GM18511 (cell line): ENCODE measurements around the gene LRRN2.

Source experiments
- ATAC-seq: cut with Tn5 transposase; IDR thresholded peaks from one replicate; pipeline ENCODE4 v1.9.1; 2021; ENCODE audit warnings: mild to moderate bottlenecking, moderate library complexity; ENCODE audit not compliant: unreplicated experiment

The LRRN2 gene

DNA sequence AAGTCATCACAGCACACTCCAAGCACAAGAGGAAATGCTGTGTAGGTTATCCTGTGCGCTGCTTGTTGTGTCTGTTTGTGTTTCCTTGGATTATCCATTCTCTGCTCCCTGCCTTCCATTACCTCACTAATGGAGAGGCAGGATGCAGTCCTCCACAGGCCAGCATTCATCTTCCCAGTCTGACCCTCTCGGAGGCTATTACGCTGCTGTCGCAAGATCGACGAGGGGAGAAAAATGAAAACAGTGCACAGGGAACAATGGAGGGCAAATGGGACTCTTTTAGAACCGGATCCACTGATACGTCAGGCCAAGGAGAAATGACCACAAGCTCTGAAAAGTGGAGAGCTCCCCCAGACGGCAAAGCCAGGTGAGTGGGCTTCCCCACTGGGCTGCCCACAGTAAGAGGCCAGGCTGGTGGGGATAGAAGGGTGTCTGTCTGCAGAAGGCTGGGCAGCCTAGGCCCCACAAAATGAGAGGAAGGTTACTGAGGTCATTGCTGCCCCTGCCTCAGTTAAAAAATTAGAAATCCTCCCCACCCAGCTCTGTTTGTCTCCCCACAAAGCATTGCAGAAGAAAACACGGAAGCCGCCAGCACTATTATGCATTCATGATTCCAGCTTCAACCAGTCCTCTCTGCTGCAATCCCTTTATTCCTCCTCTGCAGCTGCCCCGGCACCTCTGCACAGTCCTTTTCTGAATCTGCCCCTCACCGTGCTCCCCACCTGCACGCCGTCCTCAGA lies 21.7 kb downstream of the LRRN2 start:
- no peak for ATAC-seq

DNA sequence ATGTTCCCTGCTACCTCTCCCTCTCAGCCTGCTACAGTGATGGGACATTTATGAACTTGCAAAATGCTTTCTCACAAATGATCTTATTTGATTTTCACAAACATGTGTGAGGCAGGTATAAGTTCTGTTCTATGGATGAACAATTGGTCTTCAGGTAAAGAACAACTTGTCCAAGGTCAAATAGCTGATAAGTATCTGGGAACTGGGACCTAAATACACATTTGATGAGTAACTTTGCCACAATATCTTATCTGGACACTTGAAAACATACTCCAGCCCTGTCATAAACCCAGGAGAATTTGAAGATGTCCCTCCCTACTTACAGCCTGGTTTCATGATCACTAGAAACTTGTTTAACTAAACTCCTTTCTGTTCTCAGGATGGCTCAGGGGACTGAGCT lies 23.0 kb downstream of the LRRN2 start:
- ATAC-seq, result no peak

DNA sequence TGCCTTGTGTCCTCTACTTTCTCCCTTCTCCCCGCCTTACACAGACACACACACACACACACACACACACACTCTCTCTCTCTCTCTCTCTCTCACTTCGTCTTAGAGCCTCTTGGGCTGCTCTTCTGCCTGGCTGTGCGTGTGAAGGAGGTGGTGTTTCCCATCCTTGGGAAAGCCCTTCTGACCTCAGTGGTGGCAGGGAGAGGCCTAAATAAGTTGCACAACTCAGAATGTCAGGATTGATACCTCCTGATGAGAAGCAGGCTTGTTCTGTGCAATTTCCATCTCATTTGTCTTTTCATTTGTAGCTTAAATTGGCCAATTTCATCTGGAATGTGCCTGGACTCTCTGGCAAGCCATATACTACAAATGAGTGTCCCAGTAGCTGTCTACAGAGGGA lies 25.0 kb downstream of the LRRN2 start:
- no peak for ATAC-seq

DNA sequence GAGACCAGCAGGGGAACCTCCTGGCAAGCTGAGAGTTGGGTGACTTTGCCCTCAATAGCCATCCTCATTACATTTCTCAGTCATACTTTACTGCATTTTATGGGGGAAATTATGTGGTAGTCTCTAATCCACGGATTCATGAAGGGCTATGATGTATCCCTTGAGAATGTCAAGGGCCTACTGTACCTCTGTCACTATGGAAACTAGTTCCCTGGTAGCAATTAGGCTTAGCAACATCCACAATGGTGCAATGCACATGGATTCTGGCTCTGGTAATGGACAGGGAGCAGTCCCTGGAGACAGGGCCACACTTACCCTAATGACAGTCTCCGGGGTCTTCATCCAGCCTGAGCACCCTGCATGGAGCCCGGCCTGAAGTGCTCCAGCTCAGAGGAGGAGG lies 26.5 kb downstream of the LRRN2 start:
- no peak for ATAC-seq

DNA sequence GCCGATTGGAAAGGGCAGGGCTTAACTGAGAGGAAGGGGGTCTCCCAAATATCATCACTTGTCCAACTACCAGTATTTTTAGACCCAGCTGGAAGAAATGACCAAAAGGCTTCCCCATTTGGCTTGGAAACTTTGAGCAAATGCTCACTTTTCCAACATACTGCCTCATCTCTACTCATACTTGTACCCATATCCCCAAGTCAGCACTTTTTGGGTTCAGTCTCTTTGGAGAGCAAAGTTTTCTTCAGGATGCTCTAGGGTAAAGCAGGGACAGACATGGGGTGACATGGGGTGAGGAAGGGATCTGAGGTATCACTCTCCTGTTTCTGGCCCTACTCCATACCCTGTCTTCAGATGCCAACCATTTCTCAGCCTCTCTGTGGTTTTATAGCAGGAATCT lies 27.2 kb downstream of the LRRN2 start:
- ATAC-seq, result no peak

DNA sequence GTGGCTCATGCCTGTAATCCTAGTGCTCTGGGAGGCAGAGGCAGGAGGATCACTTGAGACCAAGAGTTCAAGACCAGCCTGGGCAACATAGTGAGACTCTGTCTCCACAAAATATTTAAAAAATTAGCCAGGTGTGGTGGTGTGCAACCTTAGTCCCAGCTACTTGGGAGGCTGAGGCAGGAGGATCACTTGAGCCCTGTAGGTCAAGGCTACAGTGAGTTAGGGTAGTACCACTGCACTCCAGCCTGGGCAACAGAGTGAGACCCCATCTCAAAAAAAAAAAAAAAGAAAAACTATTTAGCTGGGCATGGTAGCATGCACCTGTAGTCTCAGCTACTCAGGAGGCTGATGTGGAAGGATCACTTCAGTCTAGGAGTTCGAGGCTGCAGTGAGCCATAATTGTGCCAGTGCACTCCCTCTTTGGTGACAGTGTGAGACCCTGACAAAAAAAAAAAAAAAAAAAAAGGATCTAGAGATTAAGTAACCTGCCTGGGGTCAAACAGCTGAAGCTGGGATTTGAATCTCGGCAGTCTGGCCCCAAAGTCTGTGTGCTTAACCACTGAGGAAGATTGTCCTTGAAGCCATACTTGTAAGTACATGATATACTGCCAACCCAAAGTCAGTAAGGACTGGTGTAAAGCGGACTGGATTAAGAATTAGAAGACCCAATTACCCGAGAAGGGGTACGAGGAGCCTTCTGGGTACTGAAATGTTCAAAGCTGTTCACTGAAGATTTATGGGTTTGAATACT lies 31.8 kb downstream of the LRRN2 start:
- ATAC-seq, result no peak

DNA sequence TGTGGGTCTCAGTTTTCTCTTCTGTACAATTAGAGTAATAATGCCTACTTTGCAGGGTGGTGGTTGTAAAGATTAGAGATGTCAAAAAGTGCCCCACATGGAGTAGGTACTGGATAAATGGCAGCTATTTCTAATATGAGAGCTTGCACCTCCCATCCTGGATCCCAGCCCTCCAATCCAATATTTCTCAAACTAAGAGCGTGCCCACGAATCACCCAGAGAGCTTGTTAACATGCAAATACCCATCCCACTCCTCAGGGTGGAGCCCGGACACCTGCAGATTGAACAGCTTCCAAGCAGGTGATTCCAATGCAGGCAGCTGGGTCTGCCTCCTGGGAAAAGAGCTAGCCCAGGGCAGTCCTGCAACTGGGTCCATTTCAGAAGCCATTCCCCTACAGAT lies 33.0 kb downstream of the LRRN2 start:
- no peak for ATAC-seq

DNA sequence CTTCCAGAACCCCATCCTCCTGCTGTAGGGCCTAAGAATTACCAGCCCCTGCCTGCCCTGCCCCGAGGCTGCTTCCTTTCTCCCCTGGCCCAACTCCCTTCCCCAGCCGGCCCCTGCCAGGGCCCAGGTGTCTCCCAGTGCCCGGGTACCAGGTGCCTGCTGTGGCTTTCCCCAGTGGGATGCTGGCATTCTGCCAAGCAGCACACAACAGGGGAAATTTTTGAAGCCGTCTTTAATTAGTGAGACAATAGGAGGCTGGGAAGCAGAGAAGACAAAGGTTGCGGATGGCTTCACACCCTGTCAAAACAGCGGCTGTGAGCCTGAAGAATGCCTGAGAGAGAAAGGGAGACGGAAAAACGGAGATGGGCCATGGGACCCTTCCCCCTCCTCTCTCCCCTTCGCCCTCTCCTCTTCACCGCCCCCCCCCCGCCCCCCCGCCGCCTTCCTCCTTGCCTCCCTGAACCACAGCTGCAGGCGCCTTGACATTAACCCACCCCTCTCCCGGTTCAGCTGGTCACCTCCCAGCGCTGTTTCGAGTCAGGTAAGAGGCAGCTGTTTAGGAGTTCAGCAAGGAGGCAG lies 33.6 kb downstream of the LRRN2 start:
- ATAC-seq, result no peak

DNA sequence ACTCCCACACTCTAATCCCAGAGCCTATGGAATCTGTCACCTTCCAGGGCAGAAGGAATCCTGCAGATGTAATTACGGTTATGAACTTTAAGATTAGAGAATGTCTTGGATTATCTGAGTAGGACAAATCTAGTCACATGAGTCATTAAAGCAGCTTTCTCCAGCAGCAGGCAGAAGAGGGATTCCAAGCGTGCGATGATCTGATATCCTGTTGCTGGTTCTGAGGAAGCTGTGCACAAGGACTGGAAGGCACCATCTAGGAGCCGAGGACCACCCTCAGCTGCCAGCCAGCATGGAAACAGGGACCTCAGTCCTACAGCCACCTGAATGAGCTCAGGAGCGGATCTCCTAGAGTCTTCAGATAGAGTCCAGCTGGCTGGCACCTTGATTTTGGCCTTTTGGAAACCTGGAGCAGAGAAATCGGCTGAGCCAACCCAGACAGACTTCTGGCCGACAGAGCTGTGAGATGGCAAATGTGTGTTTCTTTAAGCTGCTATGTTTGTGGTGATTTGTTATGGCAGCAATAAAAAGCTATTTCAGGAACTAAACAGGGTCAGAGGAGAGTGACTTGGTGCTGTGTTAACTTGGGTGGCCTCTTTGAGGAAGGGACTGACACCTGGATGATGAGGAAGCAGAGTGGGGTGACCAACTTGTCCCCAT lies 34.5 kb downstream of the LRRN2 start:
- ATAC-seq, result no peak

DNA sequence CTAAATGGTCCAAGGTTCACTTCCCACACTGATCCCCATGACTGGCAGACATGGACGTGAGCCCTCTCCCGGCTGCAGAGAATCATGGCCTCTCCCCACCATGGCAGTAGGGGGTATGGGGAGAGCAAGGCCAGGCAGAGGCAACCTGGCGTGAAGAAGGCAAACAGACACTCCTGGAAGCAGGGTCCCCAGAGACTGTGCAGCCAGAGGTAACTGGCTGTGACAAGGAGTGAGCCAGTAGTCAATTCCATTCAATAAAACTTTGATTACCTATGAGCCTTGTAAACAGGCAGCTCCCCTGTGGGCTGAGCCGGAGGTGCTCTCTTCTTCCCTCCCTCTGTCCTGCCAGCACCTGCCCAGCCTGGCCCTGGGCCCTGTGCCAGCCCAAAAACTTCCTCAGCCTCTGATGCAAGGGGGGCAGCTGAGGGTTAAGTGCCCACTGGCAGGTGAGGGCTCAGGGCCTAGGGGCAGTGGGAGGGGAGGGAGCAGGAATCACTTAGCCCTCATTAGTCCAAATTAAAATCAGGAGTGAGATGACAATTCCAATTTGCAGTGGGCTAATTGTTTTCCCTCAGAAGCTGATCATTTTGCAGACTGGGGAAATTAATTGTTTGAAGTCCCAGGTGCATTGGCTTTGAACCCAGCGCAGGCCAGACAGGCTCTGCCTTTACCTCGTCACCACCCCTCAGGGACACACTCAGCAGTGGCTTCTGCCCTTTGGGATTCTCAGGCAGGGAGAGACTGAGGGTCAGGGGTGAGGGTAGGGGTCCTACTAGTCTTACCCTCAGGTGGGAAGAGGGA lies 35.6 kb downstream of the LRRN2 start:
- no peak for ATAC-seq

DNA sequence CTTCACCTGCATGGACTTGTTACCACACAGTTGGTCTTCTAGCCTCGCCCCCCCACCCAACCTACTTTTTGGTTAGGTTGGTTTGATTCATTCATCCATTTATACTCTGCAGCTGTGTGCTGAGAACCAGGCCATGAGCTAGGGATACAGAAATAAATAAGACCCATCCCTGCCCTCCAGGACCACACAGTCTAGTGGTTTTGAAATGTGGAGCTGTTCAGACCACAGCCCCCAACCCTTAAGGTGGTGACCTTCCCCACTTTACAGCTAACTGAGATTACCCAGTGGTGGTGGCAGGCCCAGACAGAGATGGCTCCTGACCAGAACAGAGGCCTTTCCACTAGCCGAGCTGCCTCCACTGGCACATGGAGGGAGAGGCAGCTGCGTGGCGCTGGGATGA lies 37.0 kb downstream of the LRRN2 start:
- ATAC-seq, result no peak

DNA sequence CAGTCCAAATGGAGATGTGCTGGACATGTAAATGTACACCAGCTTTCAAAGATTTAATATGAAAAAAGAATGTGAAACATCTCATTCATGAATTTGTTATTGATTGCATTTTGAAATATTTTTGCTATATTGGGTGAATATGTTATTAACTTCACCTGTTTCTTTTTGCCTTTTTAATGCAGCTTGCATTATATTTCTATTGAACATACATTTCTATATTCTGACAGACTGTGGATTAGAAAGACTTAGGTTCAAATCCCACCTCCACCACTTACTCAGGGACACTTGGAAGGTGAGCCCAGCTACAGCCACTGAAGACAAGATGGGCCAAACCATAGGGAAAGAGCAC lies 37.8 kb downstream of the LRRN2 start:
- ATAC-seq, result no peak

DNA sequence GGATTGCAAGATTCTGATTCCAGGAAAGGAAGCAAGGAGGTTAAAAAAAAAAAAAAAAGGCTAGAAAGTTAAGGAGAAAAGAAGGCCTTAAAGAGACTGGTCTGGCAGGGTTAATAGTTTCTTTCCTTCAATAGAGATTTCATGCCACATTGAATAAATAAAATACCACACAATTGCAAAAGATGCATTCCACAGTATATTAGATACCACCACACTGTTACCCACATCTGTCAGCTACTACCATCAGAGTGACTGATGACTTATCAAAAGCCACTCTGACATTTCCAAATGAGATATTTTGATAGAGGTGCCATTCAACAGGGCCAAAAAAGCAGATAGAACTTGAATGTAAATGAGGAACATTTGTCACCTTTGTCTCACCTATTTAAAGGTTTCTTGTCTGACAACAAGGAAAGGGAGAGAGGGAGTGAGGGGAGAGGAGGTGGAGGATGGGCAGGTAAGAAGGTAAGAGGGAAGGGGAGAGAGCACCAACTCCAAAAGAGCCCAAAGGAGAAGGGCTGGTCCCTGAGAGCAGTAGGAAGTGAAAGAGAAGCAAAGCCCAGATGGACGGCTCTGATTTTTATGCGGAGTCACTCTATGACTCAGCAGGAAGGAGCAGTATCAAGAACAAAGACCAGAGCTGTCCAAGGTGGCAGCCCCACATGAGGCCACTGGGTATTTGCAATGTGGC lies 38.3 kb downstream of the LRRN2 start:
- no peak for ATAC-seq

DNA sequence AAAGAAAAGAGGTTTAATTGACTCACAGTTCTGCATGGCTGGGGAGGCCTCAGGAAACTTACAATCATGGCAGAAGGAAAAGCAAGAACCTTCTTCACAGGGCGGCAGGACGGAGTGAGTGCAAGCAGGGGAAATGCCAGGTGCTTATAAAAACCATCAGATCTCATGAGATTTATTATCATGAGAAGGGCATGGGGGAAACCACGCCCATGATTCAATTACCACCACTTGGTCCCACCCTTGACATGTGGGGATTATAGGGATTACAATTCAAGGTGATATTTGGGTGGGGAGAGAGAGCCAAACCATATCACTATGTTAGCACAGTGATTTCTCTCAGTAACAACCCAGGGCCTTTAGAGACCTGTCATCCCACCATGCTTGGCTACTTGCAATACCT lies 39.9 kb downstream of the LRRN2 start:
- ATAC-seq, result no peak

DNA sequence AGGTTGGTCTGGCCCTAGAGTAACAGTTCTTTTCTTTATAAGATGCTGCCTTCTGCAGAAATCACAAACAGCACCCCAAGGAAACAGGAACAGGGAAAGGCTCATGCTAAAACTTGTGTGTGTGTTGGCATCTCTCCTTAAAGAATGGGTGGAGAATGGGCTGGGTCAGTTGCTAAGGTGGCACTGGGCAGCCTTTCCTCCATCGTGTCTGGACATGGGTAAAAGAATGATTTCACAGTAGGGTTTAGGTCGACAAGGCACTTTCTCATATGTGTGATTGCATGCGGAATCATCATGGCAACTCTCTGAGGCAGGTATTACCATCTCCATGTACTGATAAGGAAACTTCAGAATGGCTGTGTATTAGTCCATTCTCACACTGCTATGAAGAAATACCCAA lies 40.3 kb downstream of the LRRN2 start:
- ATAC-seq, result no peak

DNA sequence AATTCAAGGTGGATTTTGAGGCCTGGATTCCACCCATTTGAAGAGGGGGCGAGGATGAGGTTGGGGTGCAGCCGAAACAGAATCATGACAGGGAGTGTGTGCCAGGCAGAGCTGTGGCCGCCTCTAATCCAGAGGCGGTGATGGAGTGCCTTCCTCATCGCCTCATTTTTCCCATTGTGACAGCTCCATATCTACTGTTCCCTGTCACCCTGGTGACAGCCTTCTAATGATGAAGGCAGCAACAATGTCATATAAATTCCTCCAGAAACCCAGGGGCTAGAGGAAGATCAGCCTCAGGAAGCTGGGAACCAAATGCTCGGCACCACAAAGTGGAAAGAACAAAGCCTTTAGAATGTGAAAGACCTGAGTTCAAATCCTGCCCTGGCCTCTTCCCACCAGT lies 42.0 kb downstream of the LRRN2 start:
- ATAC-seq, result no peak

DNA sequence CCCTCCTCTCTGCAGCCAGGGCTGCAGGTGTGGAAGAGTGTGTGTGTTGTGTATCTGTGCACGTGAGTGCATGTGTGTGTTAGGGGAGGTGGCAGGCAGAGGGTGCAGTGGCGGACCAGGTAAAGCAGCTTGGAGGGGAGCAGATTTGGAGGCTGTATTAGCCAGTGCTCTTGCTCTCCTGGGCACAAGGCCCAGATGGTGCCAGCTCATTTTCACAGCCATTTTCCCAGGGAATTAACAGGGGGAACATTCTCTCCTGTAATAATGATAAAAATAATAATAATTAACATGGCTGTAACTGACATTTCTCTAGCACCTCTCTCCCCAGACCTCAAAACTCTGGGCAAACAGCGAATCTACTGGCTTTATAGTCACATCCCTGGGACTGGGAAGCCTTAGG lies 43.6 kb downstream of the LRRN2 start:
- ATAC-seq, result no peak

DNA sequence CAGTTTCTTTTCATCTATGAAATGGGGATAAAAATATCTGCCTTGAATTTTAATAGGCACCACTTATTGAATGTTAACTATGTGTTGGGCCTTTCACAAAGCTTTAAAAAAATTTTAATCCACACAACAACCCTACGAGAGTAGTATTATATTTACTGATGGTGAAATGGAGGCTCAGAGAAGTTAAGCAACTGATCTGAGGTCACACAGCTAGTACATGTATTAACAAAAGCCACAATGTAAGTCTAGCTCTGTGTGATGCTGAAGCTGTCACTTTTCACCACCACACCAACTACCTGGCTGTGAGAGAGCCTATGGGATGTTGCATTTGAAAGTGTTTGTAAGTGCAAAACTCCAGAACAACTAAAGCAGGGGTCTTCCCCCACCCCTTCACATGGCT lies 44.1 kb downstream of the LRRN2 start:
- no peak for ATAC-seq

DNA sequence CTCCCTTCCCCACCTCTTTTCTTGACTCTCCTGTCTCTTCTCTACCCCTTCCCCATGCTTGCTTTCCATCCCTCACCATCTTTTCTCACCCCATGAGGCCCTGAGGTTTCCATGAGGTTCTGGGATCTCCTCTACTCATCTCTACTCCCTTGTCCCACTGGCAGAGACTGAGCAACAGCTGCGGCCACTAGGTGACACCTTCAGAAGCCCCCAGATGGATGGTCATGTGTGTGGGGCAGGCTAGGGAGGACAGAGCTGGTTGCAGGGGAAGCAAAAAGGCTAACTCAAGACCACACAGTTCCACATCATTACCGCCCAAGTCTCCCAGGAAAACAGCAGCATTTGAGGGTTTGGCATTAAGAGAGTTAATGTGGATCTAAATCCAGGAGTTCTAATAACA lies 45.0 kb downstream of the LRRN2 start:
- no peak for ATAC-seq

DNA sequence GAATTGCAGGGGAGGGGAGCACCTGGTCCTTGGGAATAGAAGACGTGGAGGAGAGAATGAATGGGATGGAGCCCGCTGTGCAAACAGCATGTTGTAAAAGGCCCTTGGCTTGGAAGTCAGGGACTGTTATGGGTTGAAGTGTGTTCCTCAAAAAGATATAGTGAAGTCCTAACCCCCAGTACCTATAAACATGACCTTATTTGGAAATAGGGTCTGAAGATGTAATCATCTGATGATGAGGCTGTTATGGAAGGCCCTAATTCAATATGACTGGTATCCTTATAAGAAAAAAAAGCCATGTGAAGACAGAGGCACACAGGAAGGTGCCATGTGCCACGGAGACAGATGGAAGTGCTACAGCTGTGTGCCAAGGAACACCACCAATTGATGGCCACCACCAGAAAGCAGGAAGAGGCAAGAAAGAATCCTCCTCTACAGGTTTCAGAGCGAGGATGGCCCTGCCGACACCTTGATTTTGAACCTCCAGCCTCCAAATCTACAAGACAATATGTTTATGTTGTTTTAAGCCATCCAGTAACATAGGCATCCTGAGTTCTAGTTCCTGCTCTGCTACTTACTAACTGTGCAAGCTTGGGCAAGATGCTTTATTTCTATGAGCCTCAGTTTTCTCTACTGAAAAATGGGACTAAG lies 51.2 kb downstream of the LRRN2 start:
- ATAC-seq, result no peak
